NCI-H2029 treated with DMSO at 0.1 percent for 48 hours (cell line): ENCODE results near the gene ICOSLG.
"Not testable (repeated sequence)": the region's sequence is repeated elsewhere in the genome, so short reads cannot be mapped to it uniquely, and the experiment has no call there.

Experiments
- DNase-seq: peaks from one replicate; lab custom pipeline; 2025; lab: John Stamatoyannopoulos, UW

ICOSLG gene

DNA sequence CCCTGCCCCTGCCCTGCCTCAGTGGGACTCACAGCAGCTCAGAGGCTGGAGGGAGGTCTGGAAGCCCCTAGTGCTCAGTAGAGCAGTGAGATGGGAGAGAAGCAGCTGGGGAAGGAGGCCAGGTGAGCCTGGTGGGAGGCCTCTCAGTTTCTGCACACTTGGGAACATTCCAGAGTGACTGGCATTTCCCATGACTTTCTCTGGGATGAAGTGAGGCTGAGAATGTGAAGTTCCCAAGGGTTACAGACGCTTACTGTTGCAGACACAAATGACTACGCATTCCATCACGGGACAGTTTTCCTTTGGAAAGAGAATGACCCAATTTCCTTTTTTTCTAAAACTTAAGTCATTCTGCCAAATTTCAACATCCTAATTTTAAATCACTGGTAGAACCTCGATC, 59.2 kb downstream of the ICOSLG start:
- not testable (repeated sequence) for DNase-seq

DNA sequence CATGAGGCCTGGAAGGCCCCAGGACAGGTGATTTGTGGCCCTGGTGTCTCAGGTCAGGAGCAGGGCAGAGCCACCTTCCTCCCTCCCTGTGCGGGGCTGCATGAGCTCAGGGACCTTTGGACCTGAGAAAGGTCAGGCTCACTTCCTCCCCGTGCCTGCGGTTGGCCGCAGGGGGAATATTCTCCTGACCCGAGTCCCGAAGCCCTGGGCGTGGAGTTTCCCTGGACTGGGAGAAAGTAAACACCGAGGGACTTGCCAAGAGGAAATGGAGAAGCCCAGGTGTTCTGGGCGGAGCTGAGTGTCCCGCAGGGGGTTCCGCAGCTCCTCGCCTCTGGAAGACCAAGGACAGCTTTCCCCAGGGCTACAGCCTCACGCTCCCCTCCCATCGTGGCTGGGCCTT, 64.6 kb downstream of the ICOSLG start:
- not testable (repeated sequence) for DNase-seq

DNA sequence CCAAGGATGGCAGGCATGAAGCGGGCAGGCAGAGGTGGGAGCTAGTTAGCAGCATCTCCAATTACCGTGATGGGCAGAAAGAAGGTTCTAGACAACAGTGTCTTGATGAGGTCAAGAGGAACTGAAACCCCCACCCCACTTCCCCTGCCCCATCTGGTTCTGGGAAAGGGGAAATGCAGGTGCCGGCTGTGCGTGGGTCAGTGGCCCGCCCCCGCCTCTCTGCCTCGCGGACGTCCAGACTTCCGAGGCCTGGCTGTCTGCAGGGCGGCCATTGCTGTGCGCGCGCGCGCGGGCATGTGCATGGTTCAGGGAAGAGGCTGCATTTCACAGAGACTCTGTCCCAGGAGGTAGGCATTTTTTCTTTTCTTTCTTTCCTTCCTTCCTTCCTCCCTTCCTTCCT, 65.6 kb downstream of the ICOSLG start:
- not testable (repeated sequence) for DNase-seq
